Suprapubic skin (tissue), 4 donors: ENCODE measurements around the gene RAD51AP2. TPM values are rescaled to one million over a fixed set of nuclear protein-coding genes. Genes with fewer than 3 reads are reported as not detected.
"Not testable (repeated sequence)": the region's sequence is repeated elsewhere in the genome, so short reads cannot be mapped to it uniquely, and the experiment has no call there.

ENCODE experiments used
- DNase-seq, 2 donors: peaks; one replicate each; pipeline ENCODE4 v3.0.0-alpha.2; 2019; ENCODE audit warnings: low spot score in 2 of 2
- H3K27ac ChIP-seq: fragments of 200-600 bp; sonication (generic); one replicate; pipeline ENCODE4 v1.5.1; 2019
- H3K27me3 ChIP-seq: fragments of 200-600 bp; sonication (generic); one replicate; pipeline ENCODE4 v1.5.1; 2019
- H3K36me3 ChIP-seq: fragments of 200-600 bp; sonication (generic); one replicate; pipeline ENCODE4 v1.5.1; 2019
- H3K4me1 ChIP-seq: fragments of 200-600 bp; sonication (generic); one replicate; pipeline ENCODE4 v1.5.1; 2019
- H3K4me3 ChIP-seq: fragments of 200-600 bp; sonication (generic); one replicate; pipeline ENCODE4 v1.5.1; 2019; ENCODE audit warnings: mild to moderate bottlenecking
- H3K9me3 ChIP-seq: fragments of 200-600 bp; sonication (generic); one replicate; pipeline ENCODE4 v1.5.1; 2019
- CTCF ChIP-seq, 2 donors: fragments of 200-600 bp in 1 of 2; fragments of 450-650 bp in 1 of 2; sonication (generic) in 1 of 2; IDR thresholded peaks; one replicate each; pipeline ENCODE4 v1.5.1; 2016 to 2019; ENCODE audit warnings: antibody characterized with exemption in 2 of 2, mild to moderate bottlenecking in 1 of 2, moderate library complexity in 1 of 2
- EP300 ChIP-seq: sonication (generic); formaldehyde crosslinking; IDR thresholded peaks from one replicate; pipeline ENCODE4 v1.6.1; 2017; ENCODE audit warnings: antibody characterized with exemption
- POLR2A ChIP-seq, 2 donors: fragments of 450-650 bp; IDR thresholded peaks; one replicate each; pipeline ENCODE4 v1.6.1; 2017; ENCODE audit warnings: antibody characterized with exemption in 2 of 2, mild to moderate bottlenecking in 2 of 2, moderate library complexity in 2 of 2
- POLR2AphosphoS5 ChIP-seq, 3 donors: sonication (generic); formaldehyde crosslinking; IDR thresholded peaks; one replicate each; pipeline ENCODE4 v1.6.1; 2017; ENCODE audit warnings: antibody characterized with exemption in 3 of 3
- WGBS: methylation state at CpG from one replicate; pipeline ENCODE4 v1.1.5; 2018; 5-methylcytosine and 5-hydroxymethylcytosine counted together
- total RNA-seq, 4 donors: library from RNA; depleted of rRNA; stranded (reverse); fragments of >200 nt; gene quantifications; one replicate each; pipeline ENCODE4 v1.1.0, GENCODE V29; 2016

The RAD51AP2 gene
- total RNA-seq, 4 donors from 2014 or later: 0.11 to 0.89 (median 0.18) TPM; not detected in 1

GRCh38 chr2:17506736-17507616 lies 11.3 kb downstream of the RAD51AP2 start:
- Histone ChIP-seq H3K4me1 (no peaks in the 10 kb centered on the region), H3K27ac (no peak overlapping the region), H3K9me3 (no peaks in the 10 kb centered on the region), H3K4me3 (no peak overlapping the region), H3K27me3 (no peaks in the 10 kb centered on the region), H3K36me3 (no peaks in the 10 kb centered on the region)
- TF ChIP-seq EP300 (no peak), POLR2AphosphoS5 (IDR thresholded peaks at IDR 0.05) (no peak), CTCF (IDR thresholded peaks at IDR 0.05) (no peak), POLR2A (IDR thresholded peaks at IDR 0.05) (no peak)
- no peak for DNase-seq
- WGBS: 70% methylated on average over 2 of the region's 2 CpGs

- TF ChIP-seq EP300 (no peak), POLR2AphosphoS5 (IDR thresholded peaks at IDR 0.05) (no peak), POLR2A (IDR thresholded peaks at IDR 0.05) (no peak), CTCF (IDR thresholded peaks at IDR 0.05) (no peak)
- Histone ChIP-seq H3K9me3 (no peaks in the 10 kb centered on the region), H3K36me3 (no peaks in the 10 kb centered on the region), H3K4me3 (no peak overlapping the region), H3K27ac (no peak overlapping the region), H3K27me3 (no peaks in the 10 kb centered on the region), H3K4me1 (no peaks in the 10 kb centered on the region)
- DNase-seq: no peak
- WGBS: 62% methylated on average over 1 of the region's 1 CpG
Measured at GRCh38 chr2:17497718-17498117, 20.5 kb downstream of the RAD51AP2 start.

- 23% methylated on average over 1 of the region's 1 CpG for WGBS
- no peaks in the 10 kb centered on the region for H3K27me3 ChIP-seq
- H3K4me1 ChIP-seq: no peaks in the 10 kb centered on the region
- no peaks in the 10 kb centered on the region for H3K36me3 ChIP-seq
- H3K27ac ChIP-seq: no peak overlapping the region
- no peaks in the 10 kb centered on the region for H3K9me3 ChIP-seq
- DNase-seq: no peak
- TF ChIP-seq CTCF (IDR thresholded peaks at IDR 0.05): no peak
- TF ChIP-seq POLR2AphosphoS5 (IDR thresholded peaks at IDR 0.05): no peak
- H3K4me3 ChIP-seq: no peak overlapping the region
Measured at GRCh38 chr2:17495590-17495989, 22.6 kb downstream of the RAD51AP2 start.

- not testable (repeated sequence) for H3K27ac ChIP-seq, H3K9me3 ChIP-seq, H3K36me3 ChIP-seq, H3K4me1 ChIP-seq, H3K27me3 ChIP-seq, DNase-seq, H3K4me3 ChIP-seq
Measured at GRCh38 chr2:17490165-17490564, 28.1 kb downstream of the RAD51AP2 start.

GRCh38 chr2:17488610-17489009 lies 29.6 kb downstream of the RAD51AP2 start:
- not testable (repeated sequence) for H3K27ac ChIP-seq, H3K9me3 ChIP-seq, H3K36me3 ChIP-seq, H3K4me1 ChIP-seq, DNase-seq, H3K4me3 ChIP-seq, H3K27me3 ChIP-seq
- WGBS: 90% methylated on average over 4 of the region's 4 CpGs

- H3K9me3 ChIP-seq: no peaks in the 10 kb centered on the region
- no peak for TF ChIP-seq CTCF (IDR thresholded peaks at IDR 0.05)
- TF ChIP-seq POLR2A (IDR thresholded peaks at IDR 0.05): no peak
- no peak for TF ChIP-seq POLR2AphosphoS5 (IDR thresholded peaks at IDR 0.05)
- no peak for TF ChIP-seq EP300
- H3K27me3 ChIP-seq: no peaks in the 10 kb centered on the region
- no peaks in the 10 kb centered on the region for H3K36me3 ChIP-seq
- H3K4me1 ChIP-seq: no peaks in the 10 kb centered on the region
- DNase-seq: no peak
- no peak overlapping the region for H3K4me3 ChIP-seq
- no peak overlapping the region for H3K27ac ChIP-seq
- 48% methylated on average over 1 of the region's 1 CpG for WGBS
Measured at GRCh38 chr2:17483496-17483895, 34.7 kb downstream of the RAD51AP2 start.
